Activated naive CD8-positive, alpha-beta T cell treated with anti-CD3 and anti-CD28 coated beads, Interleukin-2, amount 50 U/mL, for 24 hours (primary cell): ENCODE measurements around the gene CRACDL.

Source experiments
- ATAC-seq: fragments of 150-1000 bp; cut with Tn5 transposase; one replicate; pipeline ENCODE4 v1.10.0; 2021
- DNase-seq: peaks from one replicate; pipeline ENCODE4 v3.0.0; 2021
- H3K27ac Mint-ChIP-seq: one replicate; pipeline ENCODE4 v1.8.0; 2021; ENCODE audit warnings: mild to moderate bottlenecking, mixed read lengths
- H3K27me3 Mint-ChIP-seq: one replicate; pipeline ENCODE4 v1.8.0; 2021; ENCODE audit warnings: mixed read lengths
- H3K36me3 Mint-ChIP-seq: one replicate; pipeline ENCODE4 v1.8.0; 2021; ENCODE audit warnings: low read depth, mixed read lengths
- H3K4me1 Mint-ChIP-seq: one replicate; pipeline ENCODE4 v1.8.0; 2021; ENCODE audit warnings: mixed read lengths
- H3K4me3 Mint-ChIP-seq: one replicate; pipeline ENCODE4 v1.8.0; 2021; ENCODE audit warnings: mild to moderate bottlenecking, moderate library complexity, mixed read lengths
- H3K9me3 Mint-ChIP-seq: one replicate; pipeline ENCODE4 v1.8.0; 2021; ENCODE audit warnings: mixed read lengths

The CRACDL gene

GRCh38 chr2:98777076-98777475, 158.9 kb downstream of the CRACDL start:
- peaks cover 21% of the 10 kb centered on the region for H3K4me1 Mint-ChIP-seq
- no peak for ATAC-seq
- peaks cover 10% of the 10 kb centered on the region for H3K9me3 Mint-ChIP-seq
- no peak overlapping the region for H3K4me3 Mint-ChIP-seq
- peaks cover 4% of the 10 kb centered on the region for H3K36me3 Mint-ChIP-seq
- no peaks in the 10 kb centered on the region for H3K27me3 Mint-ChIP-seq
- no peak for DNase-seq
- no peak overlapping the region for H3K27ac Mint-ChIP-seq

DNA sequence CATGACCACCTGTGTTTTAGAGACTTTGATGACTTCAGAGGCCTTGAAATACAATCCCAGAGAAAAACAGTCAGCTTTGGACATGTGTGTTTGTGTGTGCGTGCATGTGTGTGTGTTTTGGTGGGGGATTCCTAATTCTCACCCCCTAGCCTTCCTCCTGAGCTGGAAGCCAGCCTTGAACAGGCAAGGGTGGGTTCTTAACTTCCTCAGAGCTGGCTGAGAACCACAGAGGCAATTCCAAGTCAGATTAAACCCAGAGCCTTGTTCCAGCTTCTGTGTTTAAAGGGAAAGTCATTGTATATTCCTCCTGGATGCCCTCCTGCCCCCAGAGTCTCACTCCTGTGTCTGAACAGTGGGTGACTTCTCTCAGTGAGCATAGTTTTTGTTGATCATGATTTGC, 159.9 kb downstream of the CRACDL start:
- Mint-ChIP-seq H3K36me3 (no peaks in the 10 kb centered on the region), H3K27me3 (no peaks in the 10 kb centered on the region), H3K9me3 (peaks cover under 1% of the 10 kb centered on the region), H3K4me1 (peaks cover 31% of the 10 kb centered on the region), H3K27ac (no peak overlapping the region), H3K4me3 (no peak overlapping the region)
- no peak for DNase-seq
- ATAC-seq = no peak

GRCh38 chr2:98775146-98775986, 160.7 kb downstream of the CRACDL start:
- no peak for ATAC-seq
- peaks cover 2% of the 10 kb centered on the region for H3K36me3 Mint-ChIP-seq
- peaks cover 36% of the 10 kb centered on the region for H3K4me1 Mint-ChIP-seq
- no peak overlapping the region for H3K4me3 Mint-ChIP-seq
- no peak for DNase-seq
- H3K9me3 Mint-ChIP-seq = no peaks in the 10 kb centered on the region
- no peaks in the 10 kb centered on the region for H3K27me3 Mint-ChIP-seq
- no peak overlapping the region for H3K27ac Mint-ChIP-seq

DNA sequence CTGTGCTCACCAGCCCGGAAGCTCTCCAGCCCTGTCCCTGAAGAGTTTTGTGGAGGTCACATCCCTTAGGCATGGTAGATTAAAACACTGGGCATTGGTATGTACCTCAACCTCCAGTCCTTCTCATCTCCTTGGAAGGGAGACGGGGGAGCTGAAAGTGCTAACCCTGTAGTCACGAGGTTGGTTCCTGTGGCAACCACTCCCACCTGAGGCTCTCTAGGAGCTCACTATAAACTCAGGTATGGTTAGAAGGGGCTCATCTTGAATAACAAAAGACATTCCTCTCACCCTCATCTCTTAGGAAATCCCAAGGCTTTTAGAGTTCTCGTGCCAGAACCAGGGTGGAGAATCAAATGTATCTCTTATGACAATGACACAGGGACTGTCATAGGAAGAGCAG, 162.1 kb downstream of the CRACDL start:
- peaks cover 51% of the 10 kb centered on the region for H3K4me1 Mint-ChIP-seq
- no peaks in the 10 kb centered on the region for H3K27me3 Mint-ChIP-seq
- H3K36me3 Mint-ChIP-seq = peaks cover 2% of the 10 kb centered on the region
- ATAC-seq (no peak), DNase-seq (no peak)
- no peaks in the 10 kb centered on the region for H3K9me3 Mint-ChIP-seq
- no peak overlapping the region for H3K4me3 Mint-ChIP-seq
- H3K27ac Mint-ChIP-seq = no peak overlapping the region

- no peaks in the 10 kb centered on the region for H3K9me3 Mint-ChIP-seq
- H3K27me3 Mint-ChIP-seq = no peaks in the 10 kb centered on the region
- peaks cover 58% of the 10 kb centered on the region for H3K4me1 Mint-ChIP-seq
- no peak overlapping the region for H3K4me3 Mint-ChIP-seq
- no peak for ATAC-seq
- H3K27ac Mint-ChIP-seq = peak overlapping the region; percentile 93
- H3K36me3 Mint-ChIP-seq = peaks cover 2% of the 10 kb centered on the region
- DNase-seq = no peak
Measured at GRCh38 chr2:98773169-98773568, 162.9 kb downstream of the CRACDL start.

DNA sequence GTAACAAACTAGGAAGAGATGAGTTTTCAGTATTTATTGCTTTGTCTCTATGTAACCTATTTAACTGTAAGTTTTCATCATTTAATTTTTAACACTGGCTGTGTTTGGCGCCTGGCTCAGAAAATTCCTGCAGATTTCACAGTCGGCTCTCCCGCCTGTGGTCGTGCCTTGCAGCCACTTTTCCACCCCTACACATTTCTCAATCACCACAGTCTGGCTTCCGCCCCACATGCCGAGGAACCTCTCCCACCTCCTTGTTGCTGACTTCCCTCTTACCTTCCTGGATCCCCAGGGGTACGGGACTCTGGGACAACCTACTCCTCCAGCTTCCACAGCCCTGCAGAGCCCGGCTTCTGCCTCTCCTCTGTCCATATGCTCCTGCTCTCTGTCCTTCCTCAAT, 163.5 kb downstream of the CRACDL start:
- Mint-ChIP-seq H3K9me3 (no peaks in the 10 kb centered on the region), H3K4me1 (peaks cover 64% of the 10 kb centered on the region), H3K27me3 (no peaks in the 10 kb centered on the region), H3K27ac (peak overlapping the region; percentile 93), H3K36me3 (peaks cover 2% of the 10 kb centered on the region), H3K4me3 (peak overlapping the region; percentile 81)
- DNase-seq = no peak
- ATAC-seq = no peak

DNA sequence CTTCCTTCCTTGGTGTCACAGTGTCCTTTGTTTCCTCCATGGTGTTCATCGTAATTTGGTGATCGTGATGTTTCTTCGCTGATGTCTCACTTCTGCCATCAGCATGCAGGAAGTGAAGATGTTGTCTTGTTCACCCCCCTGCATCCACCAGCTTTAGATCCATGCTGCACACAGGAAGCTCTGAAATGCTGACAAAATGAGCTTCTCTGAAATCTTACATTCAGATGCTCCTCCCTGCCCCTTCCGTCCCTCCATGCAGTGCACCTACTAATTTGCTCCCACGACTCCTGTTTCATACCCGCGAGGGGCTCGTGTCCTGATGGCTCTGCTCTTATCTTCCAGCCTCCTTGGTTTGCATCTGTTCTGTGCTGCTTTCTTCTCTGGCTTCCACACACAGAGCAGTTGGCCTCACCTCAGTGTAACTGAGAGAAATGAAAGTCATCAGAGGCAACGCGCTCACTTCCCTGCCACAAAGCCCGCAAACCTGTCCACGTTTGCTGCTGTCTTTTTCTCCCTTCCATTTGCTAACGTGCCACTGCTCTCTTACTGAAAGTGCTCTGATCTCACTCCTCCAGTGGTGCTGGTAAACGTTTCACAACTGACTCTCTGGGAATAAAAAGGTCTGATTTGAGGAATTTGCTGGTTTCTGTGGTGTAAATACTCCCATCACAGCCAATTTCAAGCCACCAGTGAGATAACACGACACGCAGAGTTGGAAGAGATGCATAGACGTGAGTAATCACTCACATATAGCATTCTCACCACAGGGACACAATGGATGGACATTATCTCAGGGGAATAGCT, 164.1 kb downstream of the CRACDL start:
- Mint-ChIP-seq H3K4me1 (peaks cover 70% of the 10 kb centered on the region), H3K27me3 (no peaks in the 10 kb centered on the region), H3K27ac (peak overlapping the region; percentile 93), H3K4me3 (peak overlapping the region; percentile 81), H3K9me3 (no peaks in the 10 kb centered on the region), H3K36me3 (peaks cover 2% of the 10 kb centered on the region)
- DNase-seq = peak; percentile 53
- ATAC-seq = peak; percentile 42

DNA sequence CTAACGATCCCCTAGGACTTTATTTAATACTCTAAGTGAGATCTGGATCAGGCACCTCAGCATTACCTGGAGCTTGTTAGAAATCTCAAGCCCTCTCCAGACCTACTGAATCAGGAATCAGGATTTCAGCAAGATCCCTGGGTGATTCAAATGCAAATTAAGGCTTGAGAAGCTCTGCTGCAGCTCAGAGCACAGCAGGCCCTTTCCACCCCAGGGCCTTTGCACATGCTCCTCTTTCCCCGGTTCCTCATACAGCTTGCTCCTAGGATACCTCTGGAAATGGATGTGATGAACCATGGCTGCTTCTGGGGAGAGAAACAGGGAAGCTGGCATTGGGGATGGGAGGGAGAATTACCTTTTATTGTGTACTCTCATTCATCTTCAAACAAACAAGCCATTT, 164.8 kb downstream of the CRACDL start:
- H3K27ac Mint-ChIP-seq = peak overlapping the region; percentile 93
- no peaks in the 10 kb centered on the region for H3K27me3 Mint-ChIP-seq
- no peak for DNase-seq
- H3K4me3 Mint-ChIP-seq = peak overlapping the region; percentile 81
- H3K9me3 Mint-ChIP-seq = no peaks in the 10 kb centered on the region
- ATAC-seq = no peak
- H3K36me3 Mint-ChIP-seq = peaks cover 2% of the 10 kb centered on the region
- peaks cover 77% of the 10 kb centered on the region for H3K4me1 Mint-ChIP-seq

DNA sequence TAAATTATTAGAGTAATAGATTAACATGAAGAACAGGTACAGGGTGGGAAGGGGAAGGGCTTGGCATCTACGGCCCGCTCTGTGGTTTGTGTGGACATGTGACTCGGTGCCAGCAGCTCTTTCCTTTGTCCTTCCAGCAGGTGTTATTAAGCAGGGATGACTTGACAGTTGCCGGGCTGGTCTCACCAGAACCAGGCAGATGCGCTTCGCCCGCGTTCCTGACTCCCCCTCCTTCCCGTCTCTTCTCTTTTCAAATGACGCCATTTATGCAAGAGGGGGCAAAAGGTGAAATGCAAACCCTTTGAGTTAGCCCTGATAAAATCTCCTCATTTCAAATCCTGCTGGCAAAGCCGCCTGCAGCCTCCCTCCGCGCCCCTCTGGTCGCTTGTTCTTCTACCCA, 166.2 kb downstream of the CRACDL start:
- no peaks in the 10 kb centered on the region for H3K9me3 Mint-ChIP-seq
- no peak for DNase-seq
- ATAC-seq = no peak
- H3K27ac Mint-ChIP-seq = peak overlapping the region; percentile 93
- H3K27me3 Mint-ChIP-seq = no peaks in the 10 kb centered on the region
- H3K4me1 Mint-ChIP-seq = peaks cover 84% of the 10 kb centered on the region
- H3K4me3 Mint-ChIP-seq = peak overlapping the region; percentile 81
- peaks cover 2% of the 10 kb centered on the region for H3K36me3 Mint-ChIP-seq

DNA sequence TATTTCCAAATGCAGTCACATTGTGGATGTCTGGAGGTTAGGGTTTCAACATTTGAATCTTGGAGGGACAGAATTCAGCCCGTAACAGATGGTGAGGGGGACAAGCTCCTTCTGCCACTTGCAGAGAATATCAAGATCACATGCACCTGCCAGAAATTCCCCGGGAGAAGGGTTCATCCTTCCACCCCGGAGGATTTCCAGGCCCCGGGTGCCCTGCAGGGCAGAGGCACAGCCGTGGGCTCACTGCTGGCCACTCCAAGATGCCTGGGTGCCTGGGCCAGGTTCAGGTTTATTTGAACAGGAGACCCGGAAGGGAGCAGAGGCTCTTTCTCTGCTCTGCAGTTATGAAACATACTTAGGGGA, 166.9 kb downstream of the CRACDL start:
- DNase-seq (no peak), ATAC-seq (no peak)
- peak overlapping the region; percentile 58 for H3K4me3 Mint-ChIP-seq
- H3K36me3 Mint-ChIP-seq = peaks cover 2% of the 10 kb centered on the region
- no peaks in the 10 kb centered on the region for H3K27me3 Mint-ChIP-seq
- no peaks in the 10 kb centered on the region for H3K9me3 Mint-ChIP-seq
- peaks cover 88% of the 10 kb centered on the region for H3K4me1 Mint-ChIP-seq
- H3K27ac Mint-ChIP-seq = peak overlapping the region; percentile 93

GRCh38 chr2:98768384-98769113, 167.5 kb downstream of the CRACDL start:
- ATAC-seq = peak; percentile 79
- DNase-seq = no peak

DNA sequence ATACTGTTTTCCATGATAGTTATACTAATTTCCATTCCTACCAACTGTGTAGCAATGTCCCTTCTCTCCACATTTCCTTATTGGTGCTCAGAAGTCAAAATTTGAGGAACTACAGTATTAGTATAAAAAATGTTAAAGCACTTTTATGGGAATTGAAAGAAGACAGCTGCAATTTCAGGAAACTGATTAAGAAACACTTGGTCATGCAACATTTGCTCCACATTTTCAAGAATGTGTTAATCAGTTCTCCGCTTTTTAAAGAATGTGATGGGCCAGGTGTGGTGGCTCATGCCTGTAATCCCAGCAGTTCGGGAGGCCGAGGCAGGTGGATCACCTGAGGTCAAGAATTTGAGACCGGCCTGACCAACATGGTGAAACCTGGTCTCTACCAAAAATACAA, 171.5 kb downstream of the CRACDL start:
- ATAC-seq (no peak), DNase-seq (no peak)
- H3K36me3 Mint-ChIP-seq = no peaks in the 10 kb centered on the region
- peaks cover 80% of the 10 kb centered on the region for H3K4me1 Mint-ChIP-seq
- H3K27ac Mint-ChIP-seq = no peak overlapping the region
- no peaks in the 10 kb centered on the region for H3K27me3 Mint-ChIP-seq
- no peaks in the 10 kb centered on the region for H3K9me3 Mint-ChIP-seq
- no peak overlapping the region for H3K4me3 Mint-ChIP-seq

More at GRCh38 chr2:98768384-98769113, 167.5 kb downstream of the CRACDL start:
- Mint-ChIP-seq H3K9me3 (no peaks in the 10 kb centered on the region), H3K4me3 (peak overlapping the region; percentile 58), H3K27me3 (no peaks in the 10 kb centered on the region), H3K27ac (peak overlapping the region; percentile 93), H3K36me3 (peaks cover 2% of the 10 kb centered on the region), H3K4me1 (peaks cover 88% of the 10 kb centered on the region)

- no peaks in the 10 kb centered on the region for H3K9me3 Mint-ChIP-seq
- peaks cover 80% of the 10 kb centered on the region for H3K4me1 Mint-ChIP-seq
- H3K36me3 Mint-ChIP-seq = no peaks in the 10 kb centered on the region
- no peak overlapping the region for H3K27ac Mint-ChIP-seq
- DNase-seq (no peak), ATAC-seq (no peak)
- H3K27me3 Mint-ChIP-seq = no peaks in the 10 kb centered on the region
- no peak overlapping the region for H3K4me3 Mint-ChIP-seq
Measured at GRCh38 chr2:98763209-98763951, 172.6 kb downstream of the CRACDL start.

DNA sequence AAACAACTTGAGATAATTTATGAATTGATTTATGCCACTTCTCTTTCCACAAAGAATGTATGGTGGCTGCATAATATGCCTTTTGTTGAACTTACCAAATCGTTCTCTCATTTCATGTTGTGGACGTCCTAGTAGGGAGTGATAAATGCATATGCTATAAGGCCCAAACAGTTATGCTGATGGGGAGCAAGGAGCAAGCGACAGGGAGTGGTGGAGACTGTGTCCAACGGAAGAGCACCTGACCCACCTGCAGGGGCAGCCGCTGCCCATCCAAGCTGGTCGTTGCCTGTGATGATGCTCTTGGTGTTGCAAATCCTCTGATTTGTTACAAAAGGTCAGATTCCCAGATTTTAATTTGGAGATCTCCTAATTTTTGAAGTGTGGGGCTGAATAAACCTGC, 174.1 kb downstream of the CRACDL start:
- H3K4me1 Mint-ChIP-seq = peaks cover 80% of the 10 kb centered on the region
- no peak for DNase-seq
- H3K4me3 Mint-ChIP-seq = no peak overlapping the region
- no peaks in the 10 kb centered on the region for H3K9me3 Mint-ChIP-seq
- peak overlapping the region; percentile 64 for H3K27ac Mint-ChIP-seq
- no peaks in the 10 kb centered on the region for H3K36me3 Mint-ChIP-seq
- no peak for ATAC-seq
- H3K27me3 Mint-ChIP-seq = no peaks in the 10 kb centered on the region
